Aorta (tissue), 5 donors: ENCODE measurements around the gene AFM. TPM values are rescaled to one million over a fixed set of nuclear protein-coding genes. Genes with fewer than 3 reads are reported as not detected.

Source experiments
- ATAC-seq: fragments of 200-7000 bp; cut with Tn5 transposase; one replicate; pipeline ENCODE4 v1.9.1; 2022; ENCODE audit warnings: moderate library complexity; ENCODE audit not compliant: low FRiP score
- DNase-seq, 2 donors: peaks; one replicate each; pipeline ENCODE4 v3.0.0-alpha.2; 2020
- H3K27ac ChIP-seq, 2 donors: one replicate each; pipeline ENCODE4 v1.5.1; 2013; ENCODE audit warnings: low read length in 2 of 2, mild to moderate bottlenecking in 2 of 2, moderate library complexity in 2 of 2, control low read depth in 1 of 2, inconsistent platforms in 1 of 2, low read depth in 1 of 2
- H3K27me3 ChIP-seq, 2 donors: one replicate each; pipeline ENCODE4 v1.6.1; 2013; ENCODE audit warnings: control low read depth in 1 of 2, low read length in 1 of 2, mild to moderate bottlenecking in 1 of 2, moderate library complexity in 1 of 2; ENCODE audit not compliant: insufficient read depth in 2 of 2, control insufficient read depth in 1 of 2
- H3K36me3 ChIP-seq, 2 donors: one replicate each; pipeline ENCODE4 v1.6.1; 2013; ENCODE audit warnings: control low read depth in 1 of 2, low read length in 1 of 2, mild to moderate bottlenecking in 1 of 2; ENCODE audit not compliant: insufficient read depth in 2 of 2, control insufficient read depth in 1 of 2
- H3K4me1 ChIP-seq, 2 donors: one replicate each; pipeline ENCODE4 v1.6.1; 2013; ENCODE audit warnings: low read length in 2 of 2, control low read depth in 1 of 2, mild to moderate bottlenecking in 1 of 2, moderate library complexity in 1 of 2; ENCODE audit not compliant: insufficient read depth in 2 of 2, control insufficient read depth in 1 of 2
- H3K4me3 ChIP-seq, 2 donors: one replicate each; pipeline ENCODE4 v1.5.1; 2013; ENCODE audit warnings: low read length in 2 of 2, control low read depth in 1 of 2, mild to moderate bottlenecking in 1 of 2
- H3K9me3 ChIP-seq: one replicate; pipeline ENCODE4 v1.6.1; 2013; ENCODE audit warnings: mild to moderate bottlenecking, low read length; ENCODE audit not compliant: control insufficient read depth
- WGBS, 2 donors: extraction: QIAGEN DNeasy Blood & Tissue Kit; methylation state at CpG; one replicate each; pipeline ENCODE4 v1.1.7; 2013; 5-methylcytosine and 5-hydroxymethylcytosine counted together
- intact Hi-C, 2 donors: fragments of 100-400 bp; cut with DNase I; formaldehyde crosslinking; loops; one replicate each; pipeline versions ENCODE4 v1.14.2 to v1.15.0; 2022
- polyA plus RNA-seq, 2 donors: library from polyadenylated mRNA; stranded (reverse); fragments of 200-250 nt; gene quantifications; one replicate each; pipeline ENCODE4 v1.2.3, GENCODE V29; 2013
- total RNA-seq, 2 donors: library from RNA; stranded (reverse); fragmentation: NEBNext Ultra II Directional; extraction: Animal tissue kit (Norgen Biotek cat#: 25700); gene quantifications; one replicate each; pipeline ENCODE4 v1.2.1, GENCODE V29; 2021
- donor health status: healthy with polysubstance abuse.
- donor health status: Bipolar disorder and iron deficiency.
- donor health status: DM: no; HTN: no; CAD: no.
- donor health status: DM: no; HTN: no; CAD: no.
- donor health status: DM: yes; HTN: yes; CAD: no.

The AFM gene
- total and polyA plus RNA-seq, 4 donors: not detected

DNA sequence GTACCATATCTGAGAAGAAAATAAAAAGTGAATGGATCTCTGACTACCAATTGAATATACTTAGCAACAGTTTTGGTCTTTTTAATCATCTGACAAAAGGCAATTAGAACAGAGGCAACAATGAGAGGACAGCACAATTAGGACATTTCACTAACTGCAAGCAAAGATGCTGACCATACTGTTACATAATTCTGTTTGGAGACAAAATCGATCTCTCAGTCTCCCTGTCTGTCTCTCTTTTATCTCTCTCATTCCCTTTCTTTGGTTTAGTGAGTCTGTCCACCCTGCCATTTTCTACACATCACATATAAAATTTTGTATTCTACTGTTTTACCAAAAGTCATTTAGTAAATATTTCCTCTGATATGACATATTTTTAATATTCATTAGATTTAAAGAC lies 2.2 kb upstream of the AFM start:
- ATAC-seq: no peak
- H3K27ac ChIP-seq: no peak overlapping the region
- H3K4me1 ChIP-seq: no peaks in the 10 kb centered on the region
- H3K36me3 ChIP-seq: no peaks in the 10 kb centered on the region
- H3K27me3 ChIP-seq: no peaks in the 10 kb centered on the region
- no peak overlapping the region for H3K4me3 ChIP-seq
- DNase-seq: no peak
- intact Hi-C loops: no loop called here
- WGBS, 2 donors: 69 to 87% methylated on average over 1 of the region's 1 CpG
- peaks cover 7% of the 10 kb centered on the region for H3K9me3 ChIP-seq

DNA sequence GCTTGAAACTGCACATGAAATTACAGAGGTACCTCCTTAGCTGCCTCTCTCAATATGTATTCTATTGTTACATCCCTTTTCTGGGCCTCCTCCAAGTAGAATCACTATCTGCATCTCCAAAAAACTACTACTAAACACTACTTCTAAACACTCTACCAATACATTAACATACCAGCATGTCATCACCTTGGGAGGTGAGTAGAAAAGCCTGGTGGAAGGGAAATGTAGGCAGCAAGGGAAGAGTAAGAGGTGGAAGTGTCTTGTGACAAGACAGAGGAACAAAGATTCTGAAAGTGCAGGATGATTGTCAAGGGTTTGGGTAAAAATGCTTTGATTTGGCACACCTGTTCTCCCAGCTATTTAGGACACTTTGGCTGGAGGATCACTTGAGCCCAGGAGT lies 3.5 kb downstream of the AFM start:
- intact Hi-C loops: no loop called here
- ATAC-seq: no peak

DNA sequence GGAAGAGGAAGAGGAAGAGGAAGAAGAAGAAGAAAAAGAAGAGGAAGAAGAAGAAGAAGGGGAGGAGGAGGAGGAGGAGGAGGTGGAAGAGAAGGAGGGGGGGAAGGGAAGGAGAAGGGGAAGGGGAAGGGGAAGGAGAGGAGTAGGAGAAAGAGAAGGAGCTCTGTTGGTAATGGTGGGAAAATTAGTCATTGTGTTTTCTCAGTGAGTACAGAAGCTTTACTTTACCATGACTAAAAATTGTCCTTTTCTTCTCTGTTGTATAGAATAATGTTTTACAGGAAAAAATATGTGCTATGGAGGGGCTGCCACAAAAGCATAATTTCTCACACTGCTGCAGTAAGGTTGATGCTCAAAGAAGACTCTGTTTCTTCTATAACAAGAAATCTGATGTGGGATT lies 4.1 kb downstream of the AFM start:
- no peak for ATAC-seq
- H3K36me3 ChIP-seq: no peaks in the 10 kb centered on the region
- no peak overlapping the region for H3K27ac ChIP-seq
- DNase-seq: no peak
- no peaks in the 10 kb centered on the region for H3K4me1 ChIP-seq
- peaks cover 0 to 1% of the 10 kb centered on the region in 2 donors for H3K27me3 ChIP-seq
- H3K9me3 ChIP-seq: no peaks in the 10 kb centered on the region
- intact Hi-C loops: no loop called here
- no peak overlapping the region for H3K4me3 ChIP-seq

More for the DNA sequence above, 3.5 kb downstream of the AFM start:
- Histone ChIP-seq H3K27me3 (no peaks in the 10 kb centered on the region), H3K9me3 (no peaks in the 10 kb centered on the region), H3K27ac (no peak overlapping the region), H3K4me1 (no peaks in the 10 kb centered on the region), H3K36me3 (no peaks in the 10 kb centered on the region), H3K4me3 (no peak overlapping the region)
- no peak for DNase-seq

DNA sequence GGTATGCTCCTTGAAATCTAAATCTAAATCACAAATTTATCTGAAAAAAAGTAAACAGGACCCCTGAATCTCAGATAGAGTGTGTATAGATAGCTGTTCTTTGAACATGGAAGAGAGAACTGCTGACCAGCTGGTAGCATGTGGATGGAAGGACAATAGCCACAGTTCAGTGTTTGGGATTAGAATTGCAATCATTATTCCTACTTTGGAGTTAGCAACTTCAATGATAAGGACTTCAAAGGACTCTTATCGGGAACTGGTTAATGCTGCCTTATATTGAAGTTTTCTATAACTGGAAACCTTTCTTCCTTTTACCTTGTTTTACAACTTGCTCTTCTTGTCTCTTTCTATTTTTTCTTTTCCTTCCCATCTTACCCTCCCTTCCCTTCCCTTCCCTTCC lies 5.0 kb downstream of the AFM start:
- no peak for DNase-seq
- no peaks in the 10 kb centered on the region for H3K9me3 ChIP-seq
- no peak overlapping the region for H3K27ac ChIP-seq
- H3K4me3 ChIP-seq: no peak overlapping the region
- 91 to 95% methylated on average over 1 of the region's 1 CpG for WGBS, 2 donors
- ATAC-seq: no peak
- no peaks in the 10 kb centered on the region for H3K36me3 ChIP-seq
- peaks cover 0 to 1% of the 10 kb centered on the region in 2 donors for H3K27me3 ChIP-seq
- intact Hi-C loops: no loop called here
- H3K4me1 ChIP-seq: no peaks in the 10 kb centered on the region

DNA sequence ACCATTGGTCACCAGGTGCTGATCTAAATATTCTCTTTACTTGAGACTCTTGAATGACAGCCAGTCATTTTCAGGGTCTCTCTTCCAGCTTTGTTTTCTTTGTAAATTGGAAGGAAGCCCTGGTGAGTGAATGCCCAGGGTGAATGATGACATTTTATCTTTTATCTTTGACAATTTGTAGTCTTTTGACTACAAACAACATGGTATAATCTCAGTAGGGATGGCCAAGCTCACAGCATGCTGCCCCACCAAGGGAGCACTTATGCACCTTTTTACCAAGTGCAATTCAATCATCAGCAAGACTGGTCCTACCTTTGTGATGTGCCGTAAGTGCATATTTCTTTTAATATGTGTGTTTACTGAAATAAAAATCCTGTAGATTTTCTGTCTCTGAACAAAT lies 5.7 kb downstream of the AFM start:
- no peak for ATAC-seq
- intact Hi-C loops: no loop called here

DNA sequence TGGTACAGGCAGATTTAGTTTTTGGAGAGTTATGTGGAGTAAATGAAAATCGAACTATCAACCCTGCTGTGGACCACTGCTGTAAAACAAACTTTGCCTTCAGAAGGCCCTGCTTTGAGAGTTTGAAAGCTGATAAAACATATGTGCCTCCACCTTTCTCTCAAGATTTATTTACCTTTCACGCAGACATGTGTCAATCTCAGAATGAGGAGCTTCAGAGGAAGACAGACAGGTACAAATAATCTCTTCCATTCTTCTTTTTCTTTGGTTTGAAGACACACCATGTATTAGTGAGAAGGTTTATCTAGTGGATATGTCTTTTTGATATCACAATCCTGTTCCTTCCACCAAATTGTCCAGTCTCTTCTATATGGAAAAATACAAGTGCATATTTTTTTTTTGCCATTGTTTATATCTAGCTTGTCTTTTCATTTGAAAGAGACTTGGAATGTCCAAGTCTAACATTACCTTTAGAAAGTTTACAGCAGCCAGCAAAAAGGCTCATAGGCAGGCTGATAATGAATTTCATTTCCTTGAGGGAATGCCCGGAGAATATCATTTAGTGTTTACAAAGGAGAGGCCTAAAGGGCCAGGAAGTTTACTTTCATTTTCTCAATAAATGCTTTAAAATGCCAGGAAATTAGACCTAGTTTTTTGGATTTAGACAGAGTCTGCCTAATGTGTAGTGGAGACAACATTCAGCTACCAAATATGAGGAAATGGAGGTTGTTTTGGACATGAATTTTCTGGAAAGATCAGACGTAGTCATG lies 18.6 kb downstream of the AFM start:
- H3K36me3 ChIP-seq: no peaks in the 10 kb centered on the region
- no peaks in the 10 kb centered on the region for H3K4me1 ChIP-seq
- no peak for DNase-seq
- H3K9me3 ChIP-seq: no peaks in the 10 kb centered on the region
- intact Hi-C loops: no loop called here
- ATAC-seq: no peak
- H3K27me3 ChIP-seq: no peaks in the 10 kb centered on the region
- H3K27ac ChIP-seq: no peak overlapping the region
- WGBS, 2 donors: 65 to 68% methylated on average over 4 of the region's 4 CpGs
- no peak overlapping the region for H3K4me3 ChIP-seq

More for the DNA sequence above, 5.7 kb downstream of the AFM start:
- no peak overlapping the region for H3K27ac ChIP-seq
- no peak for DNase-seq
- no peak overlapping the region for H3K4me3 ChIP-seq
- 74 to 94% methylated on average over 1 of the region's 1 CpG for WGBS, 2 donors
- peaks cover 0 to 1% of the 10 kb centered on the region in 2 donors for H3K27me3 ChIP-seq
- no peaks in the 10 kb centered on the region for H3K4me1 ChIP-seq
- H3K36me3 ChIP-seq: no peaks in the 10 kb centered on the region
- no peaks in the 10 kb centered on the region for H3K9me3 ChIP-seq

DNA sequence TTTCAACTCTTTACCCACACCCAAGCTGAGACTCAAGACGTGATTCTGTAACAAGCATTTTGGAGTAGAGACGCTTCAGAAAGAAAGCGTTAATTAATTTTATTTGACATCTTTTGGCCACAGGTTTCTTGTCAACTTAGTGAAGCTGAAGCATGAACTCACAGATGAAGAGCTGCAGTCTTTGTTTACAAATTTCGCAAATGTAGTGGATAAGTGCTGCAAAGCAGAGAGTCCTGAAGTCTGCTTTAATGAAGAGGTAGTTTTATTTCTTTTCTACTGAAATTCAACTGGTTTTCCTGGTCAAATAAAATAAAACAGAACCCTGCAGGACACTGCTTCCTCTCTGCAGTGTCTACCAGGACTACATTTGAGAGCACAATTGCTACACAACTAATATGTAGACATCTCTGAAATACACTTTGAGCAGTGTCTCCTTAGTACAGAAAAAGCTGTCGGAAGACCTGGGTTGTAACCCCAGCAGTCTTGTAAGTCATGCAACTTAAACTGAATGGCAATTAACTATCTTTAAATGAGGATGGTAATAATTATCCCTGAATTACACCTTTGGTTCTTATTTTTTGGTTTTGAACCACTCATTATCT lies 20.2 kb downstream of the AFM start:
- no peak overlapping the region for H3K4me3 ChIP-seq
- H3K36me3 ChIP-seq: no peaks in the 10 kb centered on the region
- H3K4me1 ChIP-seq: no peaks in the 10 kb centered on the region
- no peak for ATAC-seq
- DNase-seq: no peak
- 78 to 80% methylated on average over 5 of the region's 5 CpGs for WGBS, 2 donors
- intact Hi-C loops: no loop called here
- no peak overlapping the region for H3K27ac ChIP-seq
- H3K27me3 ChIP-seq: no peaks in the 10 kb centered on the region
- no peaks in the 10 kb centered on the region for H3K9me3 ChIP-seq

DNA sequence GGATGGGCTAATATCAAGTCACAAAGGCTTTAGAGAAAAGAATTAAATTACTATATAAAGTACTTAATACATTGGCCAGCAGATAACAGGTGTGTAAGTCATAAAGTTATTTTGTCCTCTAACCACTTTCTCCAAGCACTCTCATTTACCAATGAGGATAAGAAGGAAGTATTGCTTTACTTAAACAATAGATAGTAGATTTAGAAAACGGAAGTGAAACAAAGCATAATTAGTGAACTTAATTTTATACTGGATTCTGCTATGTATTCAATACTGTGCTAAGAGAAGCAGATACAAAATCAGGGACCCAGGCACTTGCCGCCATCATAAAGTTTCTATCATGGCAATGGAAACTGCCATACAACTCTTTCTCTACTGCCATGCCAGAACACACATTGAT lies 24.0 kb downstream of the AFM start:
- H3K4me1 ChIP-seq: no peaks in the 10 kb centered on the region
- no peaks in the 10 kb centered on the region for H3K27me3 ChIP-seq
- no peak overlapping the region for H3K27ac ChIP-seq
- WGBS, 2 donors: 84 to 88% methylated on average over 2 of the region's 2 CpGs
- intact Hi-C loops: no loop called here
- DNase-seq: no peak
- no peaks in the 10 kb centered on the region for H3K9me3 ChIP-seq
- no peak for ATAC-seq
- no peaks in the 10 kb centered on the region for H3K36me3 ChIP-seq
- H3K4me3 ChIP-seq: no peak overlapping the region

DNA sequence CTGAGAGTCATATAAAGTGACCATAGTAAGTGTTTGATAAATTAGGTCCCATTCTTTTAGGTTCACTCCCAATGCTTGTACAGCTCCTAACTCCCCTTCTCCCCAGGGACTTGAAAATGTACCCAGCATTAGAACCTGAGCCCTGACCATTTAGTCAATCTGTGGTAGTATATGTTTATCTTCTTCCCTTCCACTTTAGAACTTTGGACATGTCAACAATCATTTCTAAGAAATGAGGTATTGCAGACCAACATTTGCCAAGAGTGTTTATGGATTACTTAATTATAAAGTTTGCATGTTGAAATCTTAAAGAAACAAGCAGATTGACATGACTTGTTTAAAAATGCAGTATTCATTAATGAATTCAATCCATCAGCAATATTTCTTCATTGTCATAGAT lies 26.0 kb downstream of the AFM start:
- DNase-seq (no peak), ATAC-seq (no peak)
- H3K9me3 ChIP-seq: no peaks in the 10 kb centered on the region
- H3K27ac ChIP-seq: no peak overlapping the region
- H3K36me3 ChIP-seq: no peaks in the 10 kb centered on the region
- H3K27me3 ChIP-seq: no peaks in the 10 kb centered on the region
- intact Hi-C loops: no loop called here
- H3K4me1 ChIP-seq: no peaks in the 10 kb centered on the region
- no peak overlapping the region for H3K4me3 ChIP-seq
